ENCODE data around the gene UNC13A.
A peak's percentile ranks its signal among the peaks of the same experiment; 100 is the strongest.

The UNC13A gene

DNA sequence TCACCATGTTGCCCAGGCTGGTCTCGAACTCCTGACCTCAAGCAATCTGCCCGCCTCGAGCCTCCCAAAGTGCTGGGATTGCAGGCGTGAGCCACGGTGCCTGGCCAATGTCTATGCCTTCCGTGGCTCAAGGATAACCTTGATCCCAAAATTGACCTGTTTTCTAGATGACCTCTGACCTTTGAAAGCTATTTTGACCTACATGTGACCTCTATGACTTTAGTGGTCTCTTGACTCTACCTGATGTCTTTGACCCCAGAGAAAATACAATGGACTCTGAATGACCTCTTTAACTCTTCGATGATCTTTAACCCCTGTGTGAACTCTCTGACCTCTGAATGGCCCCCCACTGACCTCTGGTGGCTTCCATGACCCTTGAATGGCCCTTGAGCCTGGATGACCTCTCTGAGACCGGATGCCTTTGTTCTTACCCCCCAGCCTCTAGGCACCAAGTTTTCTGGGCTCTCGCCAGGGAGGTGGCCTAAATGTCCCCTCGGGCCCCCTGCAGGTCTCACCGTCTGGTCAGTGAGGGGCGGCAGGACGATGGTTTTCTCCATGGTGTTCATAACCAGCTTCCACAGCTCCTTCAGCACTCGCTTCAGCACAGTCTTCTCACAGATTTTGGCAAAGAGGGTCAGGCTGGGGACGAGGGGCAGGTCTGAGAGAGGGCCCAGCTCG lies 63.7 kb downstream of the UNC13A start:
- DNase-seq = no peak

DNA sequence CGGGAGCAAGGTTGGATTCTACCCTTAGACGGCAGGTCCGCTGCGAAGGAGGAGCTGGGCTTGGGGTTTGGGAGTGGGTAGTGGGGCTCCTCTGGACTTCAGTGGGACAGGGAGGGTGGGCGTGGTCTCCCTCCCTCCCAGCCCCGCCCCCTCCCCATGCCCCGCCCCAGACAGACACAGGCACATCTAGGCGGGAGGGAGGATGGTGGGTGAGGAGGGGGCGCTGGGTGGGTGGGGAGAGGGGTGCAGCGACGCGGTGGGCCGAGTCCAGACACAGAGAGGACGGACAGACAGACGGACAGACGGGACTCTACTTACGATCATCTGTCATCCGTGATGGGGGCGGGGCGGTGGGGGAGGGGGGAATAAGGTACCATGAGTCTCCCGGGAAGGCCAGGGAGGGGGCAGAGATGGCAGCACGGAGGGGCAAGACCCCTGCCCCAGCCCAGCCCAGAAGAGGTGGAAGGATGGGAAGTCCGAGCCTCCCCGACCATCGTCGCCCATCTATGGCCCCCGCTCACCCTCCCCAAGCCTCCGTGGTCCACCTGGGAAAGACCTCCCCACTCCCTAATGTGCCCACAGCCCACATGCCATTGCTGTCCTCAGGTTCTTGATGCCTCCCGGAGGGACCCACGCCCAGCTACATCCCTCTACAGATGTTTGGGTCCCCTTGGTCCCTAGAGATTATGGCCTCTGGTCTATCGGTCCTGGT lies 64.8 kb downstream of the UNC13A start:
- DNase-seq = no peak

- DNase-seq = no peak
Observed at GRCh38 chr19:17620696-17621095, 67.5 kb downstream of the UNC13A start.

GRCh38 chr19:17618936-17619335 lies 69.2 kb downstream of the UNC13A start:
- DNase-seq = no peak

DNA sequence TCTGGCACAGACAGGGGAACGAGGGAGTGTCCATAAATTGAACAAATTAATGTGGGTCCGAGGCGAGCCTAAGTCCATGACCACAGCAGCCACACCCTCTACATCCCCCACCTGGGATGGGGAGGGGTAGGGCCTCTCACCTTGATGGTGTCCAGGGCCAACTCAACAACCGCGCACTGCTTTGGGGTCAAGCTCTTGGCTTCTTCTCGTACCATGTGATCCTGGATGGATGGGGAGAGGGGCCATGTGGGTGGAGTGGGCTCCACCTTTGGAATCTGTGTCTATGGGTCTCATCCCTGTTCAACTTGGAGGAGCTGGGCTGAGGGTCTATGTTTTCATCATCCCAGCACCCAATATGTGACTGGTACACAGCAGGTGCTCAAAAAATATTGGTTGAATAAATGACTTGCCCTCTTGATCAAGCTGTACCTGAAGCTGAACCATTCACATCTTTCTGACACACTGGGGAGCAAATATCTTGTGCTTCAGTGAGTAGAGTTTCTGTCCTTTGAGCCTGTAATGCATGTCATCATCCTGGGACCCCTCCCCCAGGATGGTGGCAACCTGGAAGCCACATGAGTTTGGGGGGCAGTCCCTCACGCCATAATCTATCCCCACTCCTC lies 69.8 kb downstream of the UNC13A start:
- no peak for DNase-seq

DNA sequence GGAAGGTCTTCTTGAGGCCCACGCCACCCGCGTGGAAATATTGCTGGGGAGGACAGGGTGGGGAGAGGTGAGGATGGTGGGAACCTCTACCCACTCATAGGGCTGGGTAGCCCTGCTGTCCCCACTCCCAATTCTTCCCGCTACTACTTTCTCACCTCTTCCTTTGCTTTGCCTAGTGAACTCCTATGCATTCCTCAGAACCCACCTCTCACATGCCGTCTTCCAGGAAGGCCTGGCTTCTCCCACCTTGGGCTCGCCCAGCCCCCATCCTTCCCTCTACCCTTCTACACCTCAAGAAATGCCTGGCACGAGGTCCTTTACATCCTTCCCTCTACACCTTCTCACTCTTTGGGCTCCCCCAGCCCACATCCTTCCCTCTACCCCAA lies 70.4 kb downstream of the UNC13A start:
- no peak for DNase-seq

DNA sequence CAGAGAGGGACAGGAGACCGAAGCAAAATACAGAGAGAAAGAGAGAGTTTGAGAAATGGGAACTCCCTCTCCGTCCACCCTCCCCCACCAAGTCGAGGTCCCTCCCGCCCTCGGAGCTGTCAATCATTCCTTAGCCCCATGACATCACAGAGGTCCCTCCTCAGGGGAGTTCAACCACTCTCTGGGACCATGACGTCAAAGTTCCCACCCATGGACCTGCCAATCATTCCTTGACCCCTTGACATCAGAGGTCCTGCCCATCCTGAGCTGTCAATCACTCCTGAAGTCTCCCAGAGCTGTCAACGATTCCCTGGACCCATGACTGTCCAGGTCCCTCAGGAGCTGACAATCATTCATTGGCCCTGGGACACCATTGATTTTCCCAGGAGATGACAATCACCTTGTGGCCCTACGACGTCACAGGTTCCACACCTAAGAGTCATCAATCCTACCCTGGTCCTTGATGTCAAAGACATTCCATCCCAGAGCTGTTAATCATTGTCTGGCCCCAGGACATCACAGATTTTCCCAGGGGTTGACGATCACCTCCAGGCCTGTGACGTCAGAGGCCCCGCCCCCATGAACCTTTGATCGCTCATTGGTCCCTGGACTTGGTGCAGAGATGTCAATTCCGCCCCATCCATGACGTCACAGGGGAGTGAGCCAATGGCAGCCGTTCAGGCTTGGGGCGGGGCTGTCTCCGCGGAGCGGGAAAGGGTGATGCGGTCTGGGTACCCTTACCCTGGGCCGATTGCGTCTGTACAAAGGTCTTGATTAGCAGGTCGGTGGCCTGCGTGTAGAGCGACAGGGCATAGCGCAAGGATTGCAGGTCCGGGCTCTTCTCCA lies 71.0 kb downstream of the UNC13A start:
- DNase-seq = no peak

DNA sequence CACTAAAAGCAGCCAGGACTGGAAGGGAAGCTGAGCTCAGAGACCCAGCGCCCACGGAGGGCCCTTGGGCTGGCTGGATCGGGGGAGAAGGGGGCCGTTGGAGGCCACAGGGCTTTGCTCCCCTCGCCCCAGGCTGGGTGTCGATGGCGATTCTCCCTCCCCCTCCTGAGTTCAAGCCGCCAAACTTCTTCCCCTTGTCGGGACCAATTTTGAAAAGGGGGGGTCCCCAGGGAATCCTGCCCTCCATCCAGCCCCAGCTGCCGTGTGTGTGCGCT lies 71.5 kb downstream of the UNC13A start:
- DNase-seq = no peak

- DNase-seq = no peak
Observed at GRCh38 chr19:17615889-17616685, 72.1 kb downstream of the UNC13A start.

DNA sequence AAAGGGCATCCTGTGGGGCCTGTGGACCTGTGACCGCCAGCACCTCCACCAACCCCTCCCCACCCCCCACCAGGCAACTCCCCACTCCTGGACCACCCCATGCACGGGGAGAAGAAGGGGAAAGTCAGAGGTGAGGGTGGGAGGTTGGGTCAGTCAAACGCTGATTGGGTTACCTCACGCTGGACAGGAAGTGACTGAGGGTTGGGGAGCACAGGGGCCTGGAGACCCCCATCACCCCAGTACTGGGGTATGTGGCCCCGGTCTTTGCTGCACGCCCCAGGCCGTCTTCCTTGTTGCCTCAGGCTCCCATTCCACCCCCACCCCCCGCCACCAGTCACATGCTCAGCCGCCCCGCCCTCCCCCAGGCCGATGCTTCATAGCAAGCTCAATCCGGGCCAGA lies 73.7 kb downstream of the UNC13A start:
- no peak for DNase-seq

- no peak for DNase-seq
Observed at GRCh38 chr19:17611462-17612244, 76.5 kb downstream of the UNC13A start.

DNA sequence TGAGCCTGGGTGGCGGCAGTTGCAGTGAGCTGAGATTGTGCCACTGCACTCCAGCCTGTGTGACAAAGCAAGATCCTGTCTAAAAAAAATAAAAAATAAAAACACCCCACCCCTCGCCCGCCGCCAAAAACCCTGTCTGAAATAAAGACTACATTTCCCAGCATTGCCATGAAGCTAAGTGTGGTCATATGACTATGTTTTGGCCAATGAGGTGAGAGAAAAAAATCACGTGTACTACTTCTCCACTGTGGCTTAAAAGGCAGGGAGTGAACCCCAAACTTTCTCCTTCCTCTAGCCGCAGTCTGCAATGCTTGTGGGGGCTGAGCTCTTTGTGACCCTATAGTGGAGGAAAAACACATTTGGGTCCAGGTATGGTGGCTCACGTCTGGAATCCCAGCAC lies 77.8 kb downstream of the UNC13A start:
- no peak for DNase-seq

GRCh38 chr19:17607936-17608335 lies 80.2 kb downstream of the UNC13A start:
- no peak for DNase-seq

- no peak for DNase-seq
Observed at GRCh38 chr19:17606590-17607185, 81.5 kb downstream of the UNC13A start.

GRCh38 chr19:17605761-17606589 lies 82.2 kb downstream of the UNC13A start:
- peak; percentile 68 for DNase-seq

- no peak for DNase-seq
Observed at GRCh38 chr19:17605117-17605516, 83.0 kb downstream of the UNC13A start.

DNA sequence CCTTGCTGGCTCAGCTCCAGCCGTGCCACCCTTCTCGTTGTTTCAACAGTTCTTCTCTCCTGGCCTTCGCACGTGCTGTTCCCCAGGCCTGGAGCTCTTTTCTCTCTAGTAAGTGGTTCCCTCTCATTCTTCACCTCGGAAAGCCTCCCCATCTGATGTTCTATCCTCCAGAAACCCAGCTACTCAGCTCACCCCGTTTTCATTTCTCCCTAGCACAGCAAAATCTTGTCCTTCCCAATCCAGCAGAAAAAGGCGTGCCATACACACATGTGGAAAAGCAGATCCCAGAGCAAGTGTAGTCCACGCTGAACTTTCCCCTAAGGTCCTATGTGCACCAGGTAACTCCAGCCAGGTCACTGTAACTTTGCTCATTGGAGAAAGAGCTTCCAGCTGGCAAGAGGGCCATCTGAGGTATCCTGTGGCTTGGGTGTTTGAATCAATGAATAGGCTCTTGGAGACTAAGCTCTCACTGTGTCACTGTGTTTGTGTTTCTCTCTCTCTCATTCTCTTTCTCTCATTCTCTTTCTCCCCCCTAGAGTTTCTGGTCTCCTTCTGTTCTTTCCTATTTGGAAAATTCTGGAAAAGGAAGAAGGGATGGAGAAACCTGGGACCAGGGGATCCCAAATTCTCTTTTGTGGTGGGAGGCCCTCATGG lies 83.7 kb downstream of the UNC13A start:
- DNase-seq = no peak

DNA sequence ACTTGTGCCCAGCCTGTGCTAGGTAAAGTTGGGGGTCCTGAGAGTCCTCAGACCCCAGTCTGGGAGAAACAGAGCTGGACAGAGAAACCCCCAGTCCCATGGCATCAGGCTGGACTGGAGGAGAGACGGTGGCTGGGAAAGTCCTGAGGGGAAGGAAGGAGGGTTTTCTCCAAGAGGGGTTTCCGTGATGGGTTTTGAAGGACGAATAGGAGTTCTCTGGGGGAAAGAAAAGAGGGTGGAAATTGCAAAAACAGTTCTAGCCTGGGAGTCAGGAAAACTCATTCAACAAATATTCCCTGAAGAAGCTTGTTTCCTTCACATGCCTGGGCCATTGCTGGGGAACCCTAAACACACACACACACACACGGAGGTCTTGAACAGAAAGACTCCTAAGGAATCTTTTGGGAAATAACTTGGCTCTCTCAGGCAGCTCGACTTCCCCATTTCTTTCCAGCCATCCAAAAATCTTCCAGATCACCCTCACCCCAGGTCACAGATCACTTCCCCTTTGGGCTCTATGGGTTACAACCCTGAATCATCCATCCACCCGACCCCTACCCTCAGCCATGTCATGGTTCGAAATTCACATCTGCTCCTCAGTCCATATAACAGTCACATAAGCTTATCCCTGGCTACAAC lies 85.2 kb downstream of the UNC13A start:
- no peak for DNase-seq

GRCh38 chr19:17602217-17602616 lies 85.9 kb downstream of the UNC13A start:
- no peak for DNase-seq

Measured in effector CD4-positive, alpha-beta T cell (primary cell).